DMS 273 (cell line): ENCODE measurements around the gene SUCNR1.
"Not testable (repeated sequence)": the region's sequence is repeated elsewhere in the genome, so short reads cannot be mapped to it uniquely, and the experiment has no call there.

Source experiments
- DNase-seq: peaks from one replicate; lab custom pipeline; 2025; ENCODE audit not compliant: unreplicated experiment; lab: John Stamatoyannopoulos, UW

Gene SUCNR1, protein sequence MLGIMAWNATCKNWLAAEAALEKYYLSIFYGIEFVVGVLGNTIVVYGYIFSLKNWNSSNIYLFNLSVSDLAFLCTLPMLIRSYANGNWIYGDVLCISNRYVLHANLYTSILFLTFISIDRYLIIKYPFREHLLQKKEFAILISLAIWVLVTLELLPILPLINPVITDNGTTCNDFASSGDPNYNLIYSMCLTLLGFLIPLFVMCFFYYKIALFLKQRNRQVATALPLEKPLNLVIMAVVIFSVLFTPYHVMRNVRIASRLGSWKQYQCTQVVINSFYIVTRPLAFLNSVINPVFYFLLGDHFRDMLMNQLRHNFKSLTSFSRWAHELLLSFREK

GRCh38 chr3:151873398-151873797 is at the start of gene SUCNR1:
Gene SUCNR1 (plus strand): TSS chr3:151873643. CDS start chr3:151879893, 6,250 bp downstream.
- DNase-seq = peak; percentile 10

- DNase-seq = no peak
These were observed 45.6 kb upstream of the SUCNR1 start for GRCh38 chr3:151827816-151828215.

- peak; percentile 85 for DNase-seq
These were observed 37.5 kb upstream of the SUCNR1 start for GRCh38 chr3:151835751-151836525.

- DNase-seq = peak; percentile 95
These were observed 36.4 kb upstream of the SUCNR1 start for GRCh38 chr3:151837057-151837456.

DNA sequence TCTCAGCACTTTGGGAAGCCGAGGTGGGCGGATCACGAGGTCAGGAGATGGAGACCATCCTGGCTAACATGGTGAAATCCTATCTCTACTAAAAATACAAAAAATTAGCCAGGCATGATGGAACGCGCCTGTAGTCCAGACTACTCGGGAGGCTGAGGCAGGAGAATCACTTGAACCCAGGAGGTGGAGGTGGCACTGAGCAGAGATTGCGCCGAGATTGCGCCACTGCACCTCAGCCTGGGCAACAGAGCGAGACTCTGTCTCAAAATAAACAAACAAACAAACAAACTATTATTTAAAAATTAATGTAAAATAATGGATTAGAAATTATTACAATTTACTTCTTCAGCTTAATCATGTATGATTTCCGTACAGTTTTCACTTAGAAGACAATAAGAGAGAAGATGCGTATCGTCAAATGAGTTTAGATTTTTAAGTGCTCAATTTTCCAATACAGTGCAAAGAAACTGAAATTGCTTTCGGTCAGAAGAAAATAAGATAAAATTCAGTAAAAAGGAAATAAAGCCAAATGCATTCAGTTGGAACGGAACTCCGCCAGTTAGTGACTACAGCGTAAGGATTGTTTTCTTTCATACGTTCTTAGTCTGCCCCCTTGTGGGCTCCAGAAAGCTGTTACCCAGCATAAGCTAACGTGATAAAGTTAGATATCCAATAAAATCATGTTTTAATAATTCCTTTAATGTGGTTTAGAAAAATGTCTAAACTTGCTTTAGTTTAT is 34.7 kb upstream of the SUCNR1 start:
- DNase-seq = peak; percentile 87

GRCh38 chr3:151839313-151839631 is 34.2 kb upstream of the SUCNR1 start:
- peak; percentile 49 for DNase-seq

DNA sequence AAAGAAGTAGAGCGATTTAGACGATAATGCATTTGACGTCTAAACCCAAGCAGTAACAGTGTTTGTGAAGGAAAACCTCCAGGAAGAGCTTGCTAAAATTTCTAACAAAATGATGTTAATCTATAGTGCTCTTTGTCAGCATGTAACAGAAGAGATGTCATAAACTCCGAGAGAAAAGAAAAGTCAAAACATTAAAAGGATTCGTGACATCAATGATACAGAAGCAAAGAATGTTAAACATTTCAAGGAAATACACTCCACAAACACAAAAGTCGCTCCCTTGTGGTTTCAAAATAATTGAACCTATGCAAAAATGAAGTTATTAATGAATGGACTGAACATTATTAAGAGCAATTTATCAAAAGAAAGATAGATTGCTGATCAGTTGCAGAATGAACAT is 31.6 kb upstream of the SUCNR1 start:
- no peak for DNase-seq

DNA sequence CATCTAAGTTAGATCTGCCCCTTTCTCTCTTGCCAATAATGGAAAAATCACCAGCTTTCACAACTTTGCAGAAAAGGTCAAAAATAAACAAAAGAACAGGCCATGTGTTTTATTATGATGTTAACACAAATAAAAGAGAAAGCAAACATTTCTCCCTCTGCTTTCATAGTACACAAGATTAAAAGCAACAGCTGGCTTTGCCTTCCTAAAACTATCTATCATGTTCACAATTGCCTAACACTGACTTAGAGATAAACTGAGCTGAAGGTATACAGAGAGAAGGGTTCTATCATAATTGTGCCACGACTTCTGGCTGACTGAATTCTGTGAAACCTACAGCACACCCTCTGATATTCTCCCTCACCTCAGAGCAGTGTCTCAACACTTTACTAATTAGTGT is 30.2 kb upstream of the SUCNR1 start:
- peak; percentile 45 for DNase-seq

GRCh38 chr3:151845306-151845905 is 28.0 kb upstream of the SUCNR1 start:
- no peak for DNase-seq

GRCh38 chr3:151850065-151850464 is 23.4 kb upstream of the SUCNR1 start:
- DNase-seq = not testable (repeated sequence)

DNA sequence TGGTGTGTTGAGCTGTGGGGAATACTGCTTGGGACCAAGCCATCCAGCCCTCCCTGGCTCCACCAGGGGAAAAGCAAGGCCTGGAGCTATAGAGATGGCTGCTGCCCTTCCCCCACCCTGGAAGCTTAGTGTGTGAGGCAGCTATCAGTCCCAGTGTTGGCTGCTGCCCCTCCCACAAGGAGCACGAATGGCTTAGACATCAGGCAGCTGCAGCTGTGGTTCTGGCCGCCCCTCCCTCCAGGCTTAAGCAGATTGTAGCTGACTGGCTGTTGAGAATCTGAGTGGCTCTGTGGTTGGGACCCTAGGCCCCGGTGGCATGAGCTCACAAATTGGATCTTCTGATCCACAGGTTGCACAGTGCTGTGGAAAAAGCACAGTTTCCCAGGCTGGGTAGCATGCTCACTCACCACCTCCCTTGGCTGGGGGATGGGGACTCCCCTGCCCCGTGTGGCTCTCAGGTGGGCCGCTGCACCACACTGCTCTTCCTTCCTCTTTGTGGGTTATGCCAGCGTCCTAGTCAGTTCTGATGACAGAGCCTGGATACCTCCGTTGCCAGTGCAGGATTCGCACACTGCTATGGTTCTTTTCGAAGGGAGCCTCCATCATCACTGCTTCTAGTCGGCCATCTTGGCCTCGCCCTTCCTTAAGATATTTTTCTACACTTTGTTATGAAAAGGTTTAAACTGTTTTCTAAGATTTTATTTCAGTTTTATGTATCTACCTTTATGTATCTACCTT is 21.2 kb upstream of the SUCNR1 start:
- no peak for DNase-seq

DNA sequence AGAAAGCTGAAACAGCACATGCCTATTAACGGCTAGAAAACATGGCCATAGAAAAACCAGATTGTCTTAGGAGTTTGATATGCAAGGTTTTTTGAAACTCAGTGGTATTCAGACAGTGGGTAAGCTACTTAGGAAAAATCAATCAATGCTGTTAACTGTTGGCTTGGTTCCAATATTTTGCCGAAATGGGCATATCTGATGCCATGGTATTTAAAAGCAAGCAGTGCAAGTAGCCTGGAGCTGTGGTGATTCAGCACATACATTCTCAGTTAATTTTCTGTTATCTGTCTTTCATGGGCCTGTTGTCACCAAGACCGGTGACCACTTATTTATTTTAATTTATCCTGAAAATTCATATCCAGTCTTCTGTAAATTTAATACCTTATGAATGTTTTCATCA is 17.3 kb upstream of the SUCNR1 start:
- DNase-seq = peak; percentile 16

DNA sequence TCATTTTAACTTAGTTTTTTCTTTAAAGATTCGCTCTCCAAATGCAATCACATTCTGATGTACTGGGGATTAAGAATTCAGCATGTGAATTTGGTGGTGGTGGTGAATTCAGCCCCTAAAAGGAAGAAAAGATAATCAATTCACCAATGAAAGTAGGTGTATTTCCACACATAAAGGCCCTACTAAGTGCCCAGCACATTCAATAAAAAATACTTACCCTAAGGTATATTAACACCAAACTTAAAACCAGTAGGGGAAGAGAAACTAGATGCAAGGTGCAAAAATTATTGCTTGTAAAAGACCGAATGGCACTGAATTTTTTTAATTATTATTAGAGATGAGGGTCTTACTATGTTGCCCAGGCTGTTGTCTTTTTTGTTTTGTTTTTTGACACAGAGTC is 16.8 kb upstream of the SUCNR1 start:
- DNase-seq = no peak

- DNase-seq = no peak
These were observed 14.2 kb upstream of the SUCNR1 start for GRCh38 chr3:151859233-151859673.

GRCh38 chr3:151859905-151860304 is 13.5 kb upstream of the SUCNR1 start:
- DNase-seq = no peak

DNA sequence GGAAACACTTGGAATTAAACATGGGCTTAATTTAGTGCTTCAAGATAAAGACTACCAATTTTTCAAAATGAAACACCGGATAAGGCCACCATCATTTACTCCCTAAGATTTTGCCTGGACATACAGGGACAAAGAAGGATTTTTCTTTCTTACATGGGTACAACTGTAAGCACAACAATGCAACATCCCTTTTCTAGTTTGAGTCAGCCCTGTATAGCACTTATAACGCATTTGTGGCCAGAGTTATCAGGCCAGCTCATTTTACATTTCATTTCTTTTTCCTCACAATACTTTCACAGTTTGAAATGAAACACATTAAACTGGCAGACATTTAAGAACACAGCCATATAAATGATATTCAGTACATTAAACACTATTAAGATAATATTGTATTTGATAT is 9.8 kb upstream of the SUCNR1 start:
- no peak for DNase-seq

DNA sequence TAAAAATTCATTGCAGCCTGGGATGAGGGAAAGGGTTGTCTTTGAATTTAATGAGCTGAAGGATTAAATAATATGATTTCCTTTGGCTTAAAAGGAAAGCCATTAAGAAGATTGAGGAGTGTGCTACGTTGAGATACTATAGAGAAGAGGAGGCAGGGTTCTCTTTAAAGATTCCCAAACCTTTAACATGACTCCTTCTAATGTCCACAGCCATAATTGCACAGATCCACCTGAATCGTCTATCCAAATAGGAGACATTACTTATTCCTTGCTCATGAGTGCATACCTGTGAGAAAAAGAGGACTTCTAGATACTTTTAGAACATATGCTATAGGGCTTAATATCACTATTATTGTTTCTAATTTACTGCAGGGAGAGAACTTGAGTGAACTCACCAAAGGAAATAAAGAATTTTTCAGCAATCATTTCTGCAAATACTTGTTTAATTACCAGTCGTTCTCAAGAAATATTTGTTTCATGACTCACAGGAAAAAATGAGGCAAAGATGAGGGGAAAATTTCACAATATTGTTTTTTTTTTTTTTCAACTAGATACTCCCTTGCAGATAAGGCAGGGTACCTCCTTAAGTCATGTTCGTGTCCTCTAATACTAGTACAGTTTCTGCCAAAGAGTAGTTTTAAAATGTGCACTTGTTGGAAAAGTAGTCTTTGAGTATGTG is 8.9 kb upstream of the SUCNR1 start:
- no peak for DNase-seq

- no peak for DNase-seq
These were observed 6.6 kb upstream of the SUCNR1 start for GRCh38 chr3:151866711-151867410.

DNA sequence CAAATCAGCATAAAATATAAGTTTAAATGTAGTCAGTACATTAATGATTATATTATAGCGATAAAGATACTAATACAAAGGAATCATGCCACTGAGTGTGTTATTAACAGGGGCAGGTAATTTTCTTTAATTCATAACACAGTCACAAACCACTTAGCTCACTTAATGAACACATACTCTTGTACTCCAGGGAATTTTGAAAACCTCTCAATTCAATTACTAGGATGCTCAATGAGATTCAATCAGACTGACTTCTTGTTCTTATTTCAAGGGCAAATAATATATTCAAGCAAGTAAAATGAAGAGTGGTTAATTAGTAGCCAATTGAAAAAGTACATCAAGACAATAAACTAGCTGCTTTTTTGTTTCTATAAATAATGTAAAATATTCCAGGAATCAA is 5.8 kb upstream of the SUCNR1 start:
- DNase-seq = no peak

GRCh38 chr3:151869181-151869580 is 4.3 kb upstream of the SUCNR1 start:
- DNase-seq = no peak
